Esophagus (tissue), 2 donors: Measurements from ENCODE around the gene CD1C. TPM values are rescaled to one million over a fixed set of nuclear protein-coding genes. Genes with fewer than 3 reads are reported as not detected.
"Not testable (repeated sequence)": the region's sequence is repeated elsewhere in the genome, so short reads cannot be mapped to it uniquely, and the experiment has no call there.

Experiments used
- H3K27ac ChIP-seq, 2 donors: one replicate each; pipeline ENCODE4 v1.5.1; 2013; ENCODE audit warnings: low read depth in 2 of 2, mild to moderate bottlenecking in 2 of 2, inconsistent platforms in 1 of 2, low read length in 1 of 2, moderate library complexity in 1 of 2
- H3K27me3 ChIP-seq, 2 donors: one replicate each; pipeline ENCODE4 v1.6.1; 2013; ENCODE audit warnings: low read length in 2 of 2, control low read depth in 1 of 2, mild to moderate bottlenecking in 1 of 2; ENCODE audit not compliant: insufficient read depth in 2 of 2, control insufficient read depth in 1 of 2
- H3K36me3 ChIP-seq, 2 donors: one replicate each; pipeline ENCODE4 v1.6.1; 2013; ENCODE audit warnings: low read length in 1 of 2; ENCODE audit not compliant: control insufficient read depth in 2 of 2, insufficient read depth in 2 of 2
- H3K4me1 ChIP-seq, 2 donors: one replicate each; pipeline ENCODE4 v1.6.1; 2013; ENCODE audit warnings: low read length in 1 of 2; ENCODE audit not compliant: control insufficient read depth in 2 of 2, insufficient read depth in 2 of 2
- H3K4me3 ChIP-seq, 2 donors: one replicate each; pipeline ENCODE4 v1.5.1; 2013; ENCODE audit warnings: low read length in 2 of 2, mild to moderate bottlenecking in 2 of 2, low read depth in 1 of 2, moderate library complexity in 1 of 2
- H3K9me3 ChIP-seq, 2 donors: one replicate each; pipeline ENCODE4 v1.6.1; 2013; ENCODE audit warnings: mild to moderate bottlenecking in 2 of 2, low read depth in 1 of 2, low read length in 1 of 2, moderate library complexity in 1 of 2; ENCODE audit not compliant: control insufficient read depth in 2 of 2, insufficient read depth in 1 of 2
- WGBS, 2 donors: extraction: QIAGEN DNeasy Blood & Tissue Kit; methylation state at CpG; one replicate each; pipeline ENCODE4 v1.1.7; 2013; 5-methylcytosine and 5-hydroxymethylcytosine counted together
- polyA plus RNA-seq, 2 donors: library from polyadenylated mRNA; stranded (reverse); fragments of 200-250 nt; gene quantifications; one replicate each; pipeline ENCODE4 v1.2.3, GENCODE V29; 2013
- donor health status: healthy with polysubstance abuse.
- donor health status: Bipolar disorder and iron deficiency.

CD1C gene
- polyA plus RNA-seq = 1 to 10 TPM in 1 of 2 donors, under 1 TPM in 1; 0.31 to 1.9 TPM

GRCh38 chr1:158289811-158290210 lies at the start of gene CD1C:
Gene CD1C (plus strand): TSS chr1:158289923. CDS start chr1:158290065, 142 bp downstream.
- Histone ChIP-seq H3K27ac (no peak within 1 kb of the TSS), H3K27me3 (no peaks in the 10 kb centered on the region), H3K4me1 (no peaks in the 10 kb centered on the region), H3K4me3 (no peak within 1 kb of the TSS), H3K36me3 (no peaks in the 10 kb centered on the region), H3K9me3 (no peaks in the 10 kb centered on the region)
- 72 to 81% methylated on average over 4 of the region's 4 CpGs for WGBS, 2 donors

GRCh38 chr1:158246650-158247049 lies 43.1 kb upstream of the CD1C start:
- H3K36me3 ChIP-seq = no peaks in the 10 kb centered on the region
- H3K4me1 ChIP-seq = no peaks in the 10 kb centered on the region
- WGBS, 2 donors = 75 to 77% methylated on average over 7 of the region's 7 CpGs
- H3K4me3 ChIP-seq = no peak overlapping the region
- H3K27me3 ChIP-seq = no peaks in the 10 kb centered on the region
- H3K9me3 ChIP-seq = no peaks in the 10 kb centered on the region
- no peak overlapping the region for H3K27ac ChIP-seq

GRCh38 chr1:158248118-158248517 lies 41.6 kb upstream of the CD1C start:
- Histone ChIP-seq H3K27ac (no peak overlapping the region), H3K4me3 (no peak overlapping the region), H3K27me3 (no peaks in the 10 kb centered on the region), H3K9me3 (no peaks in the 10 kb centered on the region), H3K36me3 (no peaks in the 10 kb centered on the region), H3K4me1 (no peaks in the 10 kb centered on the region)
- 75 to 80% methylated on average over 3 of the region's 3 CpGs for WGBS, 2 donors

GRCh38 chr1:158248771-158249170 lies 41.0 kb upstream of the CD1C start:
- no peaks in the 10 kb centered on the region for H3K4me1 ChIP-seq
- H3K27ac ChIP-seq = no peak overlapping the region
- H3K9me3 ChIP-seq = no peaks in the 10 kb centered on the region
- no peaks in the 10 kb centered on the region for H3K27me3 ChIP-seq
- no peak overlapping the region for H3K4me3 ChIP-seq
- no peaks in the 10 kb centered on the region for H3K36me3 ChIP-seq
- 62 to 71% methylated on average over 2 of the region's 2 CpGs for WGBS, 2 donors

GRCh38 chr1:158249646-158250045 lies 40.1 kb upstream of the CD1C start:
- no peaks in the 10 kb centered on the region for H3K4me1 ChIP-seq
- H3K9me3 ChIP-seq = no peaks in the 10 kb centered on the region
- no peaks in the 10 kb centered on the region for H3K27me3 ChIP-seq
- WGBS, 2 donors = 90% methylated on average over 4 of the region's 4 CpGs
- no peak overlapping the region for H3K27ac ChIP-seq
- no peak overlapping the region for H3K4me3 ChIP-seq
- no peaks in the 10 kb centered on the region for H3K36me3 ChIP-seq

- Histone ChIP-seq H3K9me3 (no peaks in the 10 kb centered on the region), H3K27me3 (no peaks in the 10 kb centered on the region), H3K4me1 (no peaks in the 10 kb centered on the region), H3K36me3 (no peaks in the 10 kb centered on the region), H3K4me3 (no peak overlapping the region), H3K27ac (no peak overlapping the region)
- 59 to 61% methylated on average over 2 of the region's 2 CpGs for WGBS, 2 donors
These were observed 38.6 kb upstream of the CD1C start for GRCh38 chr1:158251163-158251562.

GRCh38 chr1:158255656-158256055 lies 34.1 kb upstream of the CD1C start:
- H3K9me3 ChIP-seq = no peaks in the 10 kb centered on the region
- H3K36me3 ChIP-seq = no peaks in the 10 kb centered on the region
- H3K27ac ChIP-seq = no peak overlapping the region
- no peaks in the 10 kb centered on the region for H3K4me1 ChIP-seq
- H3K27me3 ChIP-seq = no peaks in the 10 kb centered on the region
- no peak overlapping the region for H3K4me3 ChIP-seq

- not testable (repeated sequence) for H3K4me3 ChIP-seq, H3K27ac ChIP-seq, H3K27me3 ChIP-seq, H3K4me1 ChIP-seq, H3K9me3 ChIP-seq, H3K36me3 ChIP-seq
- WGBS, 2 donors = 81 to 82% methylated on average over 9 of the region's 9 CpGs
These were observed 33.0 kb upstream of the CD1C start for GRCh38 chr1:158256747-158257146.

- 60 to 61% methylated on average over 2 of the region's 2 CpGs for WGBS, 2 donors
- no peak overlapping the region for H3K27ac ChIP-seq
- H3K4me1 ChIP-seq = no peaks in the 10 kb centered on the region
- H3K27me3 ChIP-seq = no peaks in the 10 kb centered on the region
- no peak overlapping the region for H3K4me3 ChIP-seq
- H3K36me3 ChIP-seq = no peaks in the 10 kb centered on the region
- H3K9me3 ChIP-seq = no peaks in the 10 kb centered on the region
These were observed 31.8 kb upstream of the CD1C start for GRCh38 chr1:158257888-158258287.

GRCh38 chr1:158259117-158259516 lies 30.6 kb upstream of the CD1C start:
- H3K4me3 ChIP-seq = no peak overlapping the region
- WGBS, 2 donors = 89 to 98% methylated on average over 1 of the region's 1 CpG
- H3K9me3 ChIP-seq = no peaks in the 10 kb centered on the region
- H3K27me3 ChIP-seq = no peaks in the 10 kb centered on the region
- H3K36me3 ChIP-seq = no peaks in the 10 kb centered on the region
- H3K27ac ChIP-seq = no peak overlapping the region
- H3K4me1 ChIP-seq = no peaks in the 10 kb centered on the region
